CD14-positive monocyte (primary cell): ENCODE data around the gene BRICD5. TPM values are rescaled to one million over a fixed set of nuclear protein-coding genes. Genes with fewer than 3 reads are reported as not detected.
A peak's percentile ranks its signal among the peaks of the same experiment; 100 is the strongest.

Experiments
- DNase-seq, 3 donors: peaks; one replicate each; pipeline ENCODE4 v3.0.0-alpha.2; 2011 to 2022
- H2AFZ ChIP-seq: 2 replicates; pipeline ENCODE4 v1.6.0; 2012; ENCODE audit warnings: mild to moderate bottlenecking, low read depth, low read length, inconsistent platforms; ENCODE audit not compliant: insufficient read depth, poor library complexity, severe bottlenecking
- H3K27ac ChIP-seq, 2 donors: 1 replicate in 1 of 2; 2 replicates in 1 of 2; pipeline ENCODE4 v1.5.1; 2012 to 2013; ENCODE audit warnings: low read length in 2 of 2, control low read depth in 1 of 2, inconsistent platforms in 1 of 2, low read depth in 1 of 2, mild to moderate bottlenecking in 1 of 2
- H3K27me3 ChIP-seq, 2 donors: one replicate each; pipeline versions ENCODE4 v1.6.0 to v1.6.1; 2011 to 2013; ENCODE audit warnings: low read length in 2 of 2; ENCODE audit not compliant: control insufficient read depth in 2 of 2, insufficient read depth in 2 of 2
- H3K36me3 ChIP-seq, 2 donors: replicated peaks in 1 of 2; 1 replicate in 1 of 2; 2 replicates in 1 of 2; pipeline versions ENCODE4 v1.5.1 to v1.6.1; 2012 to 2013; ENCODE audit warnings: low read length in 2 of 2, control low read depth in 1 of 2, inconsistent platforms in 1 of 2, mild to moderate bottlenecking in 1 of 2; ENCODE audit not compliant: insufficient read depth in 2 of 2, control insufficient read depth in 1 of 2
- H3K4me1 ChIP-seq, 2 donors: 1 replicate in 1 of 2; 2 replicates in 1 of 2; pipeline versions ENCODE4 v1.5.1 to v1.6.1; 2012 to 2013; ENCODE audit warnings: low read length in 2 of 2, control low read depth in 1 of 2, inconsistent platforms in 1 of 2, mild to moderate bottlenecking in 1 of 2, moderate library complexity in 1 of 2; ENCODE audit not compliant: insufficient read depth in 2 of 2, control insufficient read depth in 1 of 2
- H3K4me2 ChIP-seq: replicated peaks from 2 replicates; pipeline ENCODE3; 2012; ENCODE audit warnings: low read length, moderate library complexity, mild to moderate bottlenecking; ENCODE audit not compliant: poor library complexity, severe bottlenecking; ENCODE audit errors: extremely low read depth
- H3K4me3 ChIP-seq, 3 experiments: fragments of 200-600 bp in 1 of 3; sonication (generic) in 1 of 3; replicated peaks in 1 of 3; 1 replicate in 2 of 3; 2 replicates in 1 of 3; pipeline ENCODE4 v1.5.1; 2011 to 2013; ENCODE audit warnings: low read length in 3 of 3, mild to moderate bottlenecking in 3 of 3, control low read depth in 2 of 3, low read depth in 2 of 3, inconsistent platforms in 1 of 3, moderate library complexity in 1 of 3
- H3K79me2 ChIP-seq: 2 replicates; pipeline ENCODE4 v1.6.0; 2012; ENCODE audit warnings: mild to moderate bottlenecking, control low read depth, inconsistent platforms, low read length, moderate library complexity; ENCODE audit not compliant: insufficient read depth
- H3K9ac ChIP-seq: 2 replicates; pipeline ENCODE4 v1.6.0; 2017; ENCODE audit warnings: low read length, mild to moderate bottlenecking; ENCODE audit not compliant: insufficient read depth, poor library complexity, severe bottlenecking
- H3K9me3 ChIP-seq, 2 donors: replicated peaks in 1 of 2; 1 replicate in 1 of 2; 2 replicates in 1 of 2; pipeline versions ENCODE4 v1.5.1 to v1.6.1; 2012 to 2013; ENCODE audit warnings: low read length in 2 of 2, control low read depth in 1 of 2; ENCODE audit not compliant: control insufficient read depth in 1 of 2, insufficient read depth in 1 of 2
- H4K20me1 ChIP-seq: 2 replicates; pipeline ENCODE4 v1.6.0; 2012; ENCODE audit warnings: mild to moderate bottlenecking, low read length, control low read depth, moderate library complexity; ENCODE audit not compliant: insufficient read depth
- H3K27ac Mint-ChIP-seq, 7 donors: one replicate each; pipeline ENCODE4 v1.8.0; 2020; ENCODE audit warnings: mild to moderate bottlenecking in 7 of 7, mixed read lengths in 7 of 7, moderate library complexity in 6 of 7, inconsistent platforms in 2 of 7
- H3K27me3 Mint-ChIP-seq, 3 donors: one replicate each; pipeline ENCODE4 v1.8.0; 2021 to 2022; ENCODE audit warnings: low read depth in 3 of 3, mild to moderate bottlenecking in 3 of 3, mixed read lengths in 3 of 3, moderate library complexity in 3 of 3, inconsistent platforms in 1 of 3
- H3K36me3 Mint-ChIP-seq, 2 donors: one replicate each; pipeline ENCODE4 v1.8.0; 2020; ENCODE audit warnings: mixed read lengths in 2 of 2, inconsistent platforms in 1 of 2, mild to moderate bottlenecking in 1 of 2
- H3K4me1 Mint-ChIP-seq: one replicate; pipeline ENCODE4 v1.8.0; 2020; ENCODE audit warnings: mild to moderate bottlenecking, mixed read lengths
- H3K4me3 Mint-ChIP-seq, 2 donors: one replicate each; pipeline ENCODE4 v1.8.0; 2020; ENCODE audit warnings: mild to moderate bottlenecking in 2 of 2, mixed read lengths in 2 of 2, moderate library complexity in 1 of 2
- H3K9me3 Mint-ChIP-seq, 7 donors: one replicate each; pipeline ENCODE4 v1.8.0; 2020 to 2022; ENCODE audit warnings: mixed read lengths in 7 of 7, mild to moderate bottlenecking in 6 of 7, moderate library complexity in 6 of 7, inconsistent platforms in 2 of 7
- WGBS: methylation state at CpG from one replicate; pipeline ENCODE4 v1.1.5; 2013; ENCODE audit warnings: missing lambda C conversion rate; ENCODE audit not compliant: insufficient coverage; 5-methylcytosine and 5-hydroxymethylcytosine counted together
- intact Hi-C, 2 donors: fragments of 100-400 bp; cut with micrococcal nuclease; formaldehyde crosslinking; loops; one replicate each; pipeline versions ENCODE4 v1.15.0 to v1.15.1; 2023
- polyA plus RNA-seq, 3 donors: library from polyadenylated mRNA; depleted of rRNA in 1 of 3; unstranded in 2 of 3; stranded (reverse) in 1 of 3; fragments of 300-500 nt in 2 of 3; fragments of >200 nt in 1 of 3; fragmentation: Illumina TruSeq in 2 of 3; gene quantifications; 1 replicate in 2 of 3; 2 replicates in 1 of 3; pipeline ENCODE4 v1.2.3, GENCODE V29; 2012 to 2021
- TF ChIP-seq, protein P1 (sequence below): fragments of 200-600 bp; IDR thresholded peaks from one replicate; pipeline ENCODE4 v1.8.0; 2022; ENCODE audit warnings: antibody characterized with exemption, mild to moderate bottlenecking

BRICD5 gene
- polyA plus RNA-seq, 3 donors, result 8.8 TPM; not detected in 2

DNA sequence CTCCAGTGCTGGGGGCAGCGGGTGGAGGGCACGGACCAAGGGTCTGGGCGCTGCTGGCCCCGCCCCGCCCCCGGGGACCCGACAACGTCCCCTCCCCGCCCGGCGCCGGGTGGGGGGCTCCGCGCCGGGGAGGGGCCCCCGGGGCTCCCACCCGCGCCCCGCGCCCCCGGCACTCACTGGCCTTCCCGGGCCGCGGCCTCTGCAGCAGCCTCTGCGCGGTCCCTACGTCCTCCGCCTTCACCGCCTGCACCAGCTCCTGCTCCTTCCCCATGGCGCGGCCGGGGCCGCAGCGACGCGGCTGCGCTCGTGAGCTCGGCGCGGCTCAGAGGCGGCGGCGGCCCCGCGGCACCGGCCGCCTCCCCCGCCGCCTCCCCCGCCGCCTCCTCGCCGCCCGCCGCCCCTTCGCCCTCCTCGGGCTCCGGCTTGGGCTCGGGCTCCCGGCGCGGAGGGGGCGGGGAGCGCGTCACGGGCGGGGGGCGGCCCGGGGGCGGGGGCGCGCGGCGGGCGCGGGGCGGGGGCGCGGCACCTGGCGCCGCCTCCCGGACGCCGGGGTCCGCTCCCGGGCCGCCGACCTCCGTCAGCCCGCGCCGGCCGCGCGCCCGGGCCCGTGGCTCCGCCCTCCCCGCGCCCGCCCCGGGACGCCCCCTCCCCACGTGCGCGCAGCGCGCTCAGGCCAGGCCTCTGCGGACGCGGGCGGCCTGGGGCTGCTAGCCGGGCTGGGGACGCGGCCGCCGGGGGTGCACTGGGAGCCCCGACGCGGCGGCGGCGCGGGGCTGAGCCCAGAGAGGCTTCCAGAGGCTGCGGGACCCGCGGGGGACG is 14.3 kb downstream of the BRICD5 start, which contains the start of gene CASKIN1:
TSS of gene CASKIN1 (minus strand) at position 444 of the 819 bp plus-strand sequence. CDS start at position 271, 173 bp downstream.
- Histone ChIP-seq H3K4me2 (peak within 1 kb of the TSS; percentile 22), H3K36me3 (no peaks in the 10 kb centered on the region), H3K27me3 (peaks cover 35 to 54% of the 10 kb centered on the region in 2 donors), H3K4me1 (peaks cover 3 to 7% of the 10 kb centered on the region in 2 donors), H3K9ac (no peak within 1 kb of the TSS), H3K79me2 (no peaks in the 10 kb centered on the region), H3K27ac (no peak within 1 kb of the TSS), H2AFZ (no peak within 1 kb of the TSS), H4K20me1 (no peaks in the 10 kb centered on the region), H3K4me3 (no peak within 1 kb of the TSS), H3K9me3 (peaks cover 0 to 7% of the 10 kb centered on the region in 2 donors)
- H3K36me3 Mint-ChIP-seq, result no peaks in the 10 kb centered on the region
- intact Hi-C loops, result loop anchor here in 1 of 2 donors (5.0 kb wide), 1 partner anchor 56 kb away; the partner anchor contains the start of gene ECI1
- H3K27ac Mint-ChIP-seq, result no peak within 1 kb of the TSS
- peak within 1 kb of the TSS; percentile 27 to 76 for H3K4me3 Mint-ChIP-seq
- H3K27me3 Mint-ChIP-seq, result peaks cover 53 to 79% (median 60%) of the 10 kb centered on the region in 3 donors
- peaks cover 0 to 13% (median 4%) of the 10 kb centered on the region in 7 donors for H3K9me3 Mint-ChIP-seq
- DNase-seq, result peak; percentile 10 to 31 (median 27)
- under 1% methylated on average over 99 of the region's 129 CpGs for whole genome bisulfite sequencing
- peaks cover 4% of the 10 kb centered on the region for H3K4me1 Mint-ChIP-seq
- TF ChIP-seq, protein P1, sequence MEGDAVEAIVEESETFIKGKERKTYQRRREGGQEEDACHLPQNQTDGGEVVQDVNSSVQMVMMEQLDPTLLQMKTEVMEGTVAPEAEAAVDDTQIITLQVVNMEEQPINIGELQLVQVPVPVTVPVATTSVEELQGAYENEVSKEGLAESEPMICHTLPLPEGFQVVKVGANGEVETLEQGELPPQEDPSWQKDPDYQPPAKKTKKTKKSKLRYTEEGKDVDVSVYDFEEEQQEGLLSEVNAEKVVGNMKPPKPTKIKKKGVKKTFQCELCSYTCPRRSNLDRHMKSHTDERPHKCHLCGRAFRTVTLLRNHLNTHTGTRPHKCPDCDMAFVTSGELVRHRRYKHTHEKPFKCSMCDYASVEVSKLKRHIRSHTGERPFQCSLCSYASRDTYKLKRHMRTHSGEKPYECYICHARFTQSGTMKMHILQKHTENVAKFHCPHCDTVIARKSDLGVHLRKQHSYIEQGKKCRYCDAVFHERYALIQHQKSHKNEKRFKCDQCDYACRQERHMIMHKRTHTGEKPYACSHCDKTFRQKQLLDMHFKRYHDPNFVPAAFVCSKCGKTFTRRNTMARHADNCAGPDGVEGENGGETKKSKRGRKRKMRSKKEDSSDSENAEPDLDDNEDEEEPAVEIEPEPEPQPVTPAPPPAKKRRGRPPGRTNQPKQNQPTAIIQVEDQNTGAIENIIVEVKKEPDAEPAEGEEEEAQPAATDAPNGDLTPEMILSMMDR, result no peak

GRCh38 chr16:2195322-2196161 is 15.1 kb downstream of the BRICD5 start:
- H3K27me3 ChIP-seq, result peaks cover 35 to 54% of the 10 kb centered on the region in 2 donors
- no peak for DNase-seq
- H3K4me1 ChIP-seq, result peaks cover 3 to 7% of the 10 kb centered on the region in 2 donors
- intact Hi-C loops, result loop anchor here in 1 of 2 donors (5.0 kb wide), 1 partner anchor 57 kb away; the partner anchor contains the start of gene ECI1
- Mint-ChIP-seq H3K36me3 (no peaks in the 10 kb centered on the region), H3K4me3 (peak overlapping the region in 1 of 2 donors; percentile 69), H3K9me3 (peaks cover 0 to 13% (median 4%) of the 10 kb centered on the region in 7 donors), H3K4me1 (peaks cover 4% of the 10 kb centered on the region), H3K27ac (peak overlapping the region in 1 of 7 donors; percentile 53), H3K27me3 (peaks cover 53 to 73% (median 58%) of the 10 kb centered on the region in 3 donors)
- no peaks in the 10 kb centered on the region for H3K79me2 ChIP-seq
- WGBS, result under 1% methylated on average over 40 of the region's 49 CpGs
- H3K4me3 ChIP-seq, result no peak overlapping the region
- no peaks in the 10 kb centered on the region for H4K20me1 ChIP-seq
- peak overlapping the region; percentile 22 for H3K4me2 ChIP-seq
- no peak overlapping the region for H3K27ac ChIP-seq
- peaks cover 0 to 7% of the 10 kb centered on the region in 2 donors for H3K9me3 ChIP-seq
- TF ChIP-seq, protein P1, result no peak
- H3K9ac ChIP-seq, result no peak overlapping the region
- no peak overlapping the region for H2AFZ ChIP-seq
- no peaks in the 10 kb centered on the region for H3K36me3 ChIP-seq
